Subcutaneous adipose tissue (tissue), 4 donors: ENCODE measurements around the gene WBP4. TPM values are rescaled to one million over a fixed set of nuclear protein-coding genes. Genes with fewer than 3 reads are reported as not detected.

ENCODE experiments used
- small RNA-seq: library from RNA; depleted of rRNA; stranded (forward); fragments of <200 nt; gene quantifications from one replicate; pipeline ENCODE3, GENCODE V24; 2016
- total RNA-seq, 4 donors: library from RNA; depleted of rRNA; stranded (reverse); fragments of >200 nt; gene quantifications; one replicate each; pipeline ENCODE4 v1.1.0, GENCODE V29; 2016
- TF ChIP-seq, protein P1 (sequence below): fragments of 450-650 bp; IDR thresholded peaks from one replicate; pipeline ENCODE4 v1.5.1; 2016; ENCODE audit warnings: low read depth, mild to moderate bottlenecking, control low read depth, antibody characterized with exemption, moderate library complexity

WBP4 gene
- total RNA-seq, 4 donors from 2014 or later: 9.7 to 24.6 (median 17.4) TPM

DNA sequence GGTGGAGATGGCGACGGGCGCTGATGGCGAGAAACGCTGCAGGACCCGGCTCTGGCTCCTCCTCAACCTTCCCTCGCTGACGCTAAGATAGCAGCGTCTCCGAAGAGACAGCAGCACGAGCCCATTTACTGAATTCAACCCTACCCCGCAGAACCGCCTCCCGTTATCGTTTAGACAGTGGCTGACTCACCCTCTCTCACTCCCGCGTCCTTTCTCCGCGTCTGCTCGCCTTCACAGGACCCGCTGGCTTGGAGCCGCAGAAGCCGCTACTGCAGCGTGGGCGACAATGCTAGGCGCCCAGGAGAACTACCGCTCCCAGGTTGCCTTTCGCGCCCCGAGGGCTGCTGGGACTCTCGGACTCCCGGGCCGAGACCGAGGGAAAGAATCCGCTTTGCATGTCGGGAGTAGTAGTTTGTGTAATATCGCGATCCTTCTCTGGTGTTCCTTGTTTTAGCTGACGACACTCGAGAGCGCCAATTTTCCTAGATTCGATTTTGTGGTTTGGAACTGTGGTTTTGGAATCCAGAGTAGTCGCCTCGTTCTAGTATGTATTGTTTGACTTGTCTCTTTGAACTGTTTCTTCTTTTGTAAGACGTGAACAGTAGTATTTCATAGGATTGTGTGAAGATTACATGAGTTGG, 71.3 kb downstream of the WBP4 start, which contains the start of gene KBTBD6:
KBTBD6 (minus strand) TSS at position 291 of the 641 bp plus-strand sequence. CDS start 291 bp downstream, outside the sequence.
- TF ChIP-seq, protein P1, sequence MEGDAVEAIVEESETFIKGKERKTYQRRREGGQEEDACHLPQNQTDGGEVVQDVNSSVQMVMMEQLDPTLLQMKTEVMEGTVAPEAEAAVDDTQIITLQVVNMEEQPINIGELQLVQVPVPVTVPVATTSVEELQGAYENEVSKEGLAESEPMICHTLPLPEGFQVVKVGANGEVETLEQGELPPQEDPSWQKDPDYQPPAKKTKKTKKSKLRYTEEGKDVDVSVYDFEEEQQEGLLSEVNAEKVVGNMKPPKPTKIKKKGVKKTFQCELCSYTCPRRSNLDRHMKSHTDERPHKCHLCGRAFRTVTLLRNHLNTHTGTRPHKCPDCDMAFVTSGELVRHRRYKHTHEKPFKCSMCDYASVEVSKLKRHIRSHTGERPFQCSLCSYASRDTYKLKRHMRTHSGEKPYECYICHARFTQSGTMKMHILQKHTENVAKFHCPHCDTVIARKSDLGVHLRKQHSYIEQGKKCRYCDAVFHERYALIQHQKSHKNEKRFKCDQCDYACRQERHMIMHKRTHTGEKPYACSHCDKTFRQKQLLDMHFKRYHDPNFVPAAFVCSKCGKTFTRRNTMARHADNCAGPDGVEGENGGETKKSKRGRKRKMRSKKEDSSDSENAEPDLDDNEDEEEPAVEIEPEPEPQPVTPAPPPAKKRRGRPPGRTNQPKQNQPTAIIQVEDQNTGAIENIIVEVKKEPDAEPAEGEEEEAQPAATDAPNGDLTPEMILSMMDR: no peak

Small RNA genes within 50 kb of the gene (small RNA-seq; reads per million reads assigned to genes)
- not detected for gene MIR3168
- not detected for gene RN7SL597P

Other genes with a start within 250 kb of the WBP4 start
- gene ELF1, start 42.2 kb upstream of the WBP4 start, total RNA-seq: 100 to 1,000 TPM in 3 of 4 donors, 10 to 100 TPM in 1; 68.6 to 109 (median 102) TPM
- 1 to 10 TPM; 3.6 to 5.9 (median 4.9) TPM for gene KBTBD6, start 71.3 kb downstream of the WBP4 start, total RNA-seq
- 1 to 10 TPM; 5.8 to 7.0 (median 6.2) TPM for gene KBTBD7, start 133.1 kb downstream of the WBP4 start, total RNA-seq
- 10 to 100 TPM; 10.7 to 13.1 (median 11.6) TPM for gene MTRF1, start 202.1 kb downstream of the WBP4 start, total RNA-seq
- 10 to 100 TPM; 15.0 to 26.1 (median 18.5) TPM for gene NAA16, start 249.8 kb downstream of the WBP4 start, total RNA-seq